ENCODE data around the gene ADAMTSL2.

Gene ADAMTSL2

DNA sequence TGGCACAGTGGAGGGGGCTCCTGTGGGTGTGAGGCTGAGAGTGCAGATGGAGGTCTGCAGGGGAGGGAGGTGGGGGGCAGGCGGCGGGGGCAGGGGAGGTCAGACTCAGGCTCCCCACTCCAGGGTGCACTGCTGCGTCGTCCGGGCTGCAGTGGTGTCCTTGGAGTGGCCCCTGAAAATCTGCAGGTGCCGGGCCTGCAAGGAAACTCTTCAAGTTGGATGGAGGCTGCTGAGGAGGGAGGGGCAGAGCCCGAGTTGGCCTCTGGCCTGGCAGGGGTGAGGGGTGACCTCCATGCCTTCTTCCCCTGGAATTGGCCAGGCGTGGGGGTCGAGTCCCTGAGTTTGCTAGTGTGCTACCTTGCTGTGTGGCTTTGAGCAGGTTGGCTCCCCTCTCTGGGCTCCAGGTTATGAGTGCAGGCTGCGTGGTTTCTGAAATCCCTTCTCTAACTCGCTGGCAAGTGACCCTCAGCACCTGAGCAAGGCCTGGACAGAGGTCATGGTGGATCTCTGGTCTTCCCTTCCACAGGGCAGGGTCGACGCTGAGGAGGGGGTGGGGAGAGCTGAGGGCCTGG, 888 bp downstream of the ADAMTSL2 start:
- no peak for DNase-seq (ENCODE audit: low read depth in 2 of 2)

DNA sequence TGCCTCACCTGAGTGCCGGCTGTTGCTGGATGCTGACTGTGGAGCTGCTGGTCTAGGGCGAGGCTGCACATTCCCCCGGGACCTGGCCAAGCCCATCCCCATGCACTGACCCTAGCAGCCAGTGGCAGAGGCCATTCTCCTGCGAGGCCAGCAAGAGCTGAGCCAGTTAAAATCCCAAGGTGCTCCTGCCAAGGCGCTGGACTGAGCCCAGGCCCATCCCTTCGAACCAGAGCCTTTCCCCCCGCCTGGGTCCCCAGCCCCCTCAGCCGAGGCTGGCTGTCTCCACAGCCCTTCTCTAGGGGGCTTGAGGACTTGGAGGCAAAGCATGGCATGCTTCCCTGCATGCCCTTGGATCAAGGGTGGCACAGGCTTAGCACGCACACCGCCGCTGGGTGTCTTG, 1.6 kb downstream of the ADAMTSL2 start:
- DNase-seq (ENCODE audit: low read depth in 2 of 2): no peak

DNA sequence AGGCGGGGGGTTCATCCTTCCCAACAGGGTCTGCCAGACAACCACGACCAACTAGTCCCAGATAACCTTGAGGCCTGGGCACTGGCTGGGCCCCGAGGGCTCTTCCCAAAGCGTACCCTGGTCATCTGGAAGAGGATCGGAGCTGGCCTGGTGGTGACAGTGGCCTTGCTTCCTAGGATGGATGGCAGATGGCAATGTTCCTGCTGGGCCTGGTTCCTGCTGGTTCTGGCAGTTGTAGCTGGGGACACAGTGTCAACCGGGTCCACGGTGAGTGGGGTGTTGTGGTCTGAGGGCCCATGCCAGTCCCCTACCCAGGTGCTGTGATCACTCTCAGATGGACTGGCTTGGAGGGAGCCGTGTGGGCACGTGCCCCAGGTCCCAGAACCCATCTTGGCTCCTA, 2.0 kb downstream of the ADAMTSL2 start:
- no peak for DNase-seq (ENCODE audit: low read depth in 2 of 2)

DNA sequence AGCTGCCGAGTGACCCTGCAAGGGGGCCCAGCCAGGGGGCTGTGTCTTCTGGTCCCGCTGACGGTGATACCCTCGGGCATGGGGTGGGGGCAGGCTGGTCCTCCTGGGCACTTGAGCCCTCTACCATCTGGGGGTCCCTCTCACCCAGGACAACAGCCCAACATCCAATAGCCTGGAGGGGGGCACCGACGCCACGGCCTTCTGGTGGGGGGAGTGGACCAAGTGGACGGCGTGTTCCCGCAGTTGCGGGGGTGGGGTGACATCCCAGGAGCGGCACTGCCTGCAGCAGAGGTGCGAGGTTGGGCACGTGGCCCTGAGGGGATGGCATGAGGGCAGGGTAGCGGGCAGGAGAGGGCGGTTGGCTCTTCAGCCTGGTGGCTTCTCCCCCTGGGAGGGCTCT, 2.8 kb downstream of the ADAMTSL2 start:
- DNase-seq (ENCODE audit: low read depth in 2 of 2): no peak

DNA sequence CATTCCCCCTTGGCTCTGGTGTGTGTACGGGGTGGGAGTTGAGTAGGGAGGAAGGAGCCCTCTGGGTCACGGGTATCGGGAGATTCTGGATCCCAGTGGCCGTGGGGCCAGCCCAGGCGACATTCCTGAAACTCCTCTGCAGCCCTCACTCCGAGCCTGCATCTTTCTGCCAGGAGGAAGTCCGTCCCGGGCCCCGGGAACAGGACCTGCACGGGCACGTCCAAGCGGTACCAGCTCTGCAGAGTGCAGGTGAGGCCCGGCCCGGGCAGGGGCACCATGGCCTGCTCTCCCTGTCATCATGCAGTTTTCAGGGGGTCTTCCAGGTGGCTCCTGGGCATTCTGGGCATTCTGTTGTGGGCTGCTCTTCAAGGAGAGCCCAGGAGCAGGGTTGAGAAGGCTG, 3.7 kb downstream of the ADAMTSL2 start:
- no peak for DNase-seq (ENCODE audit: low read depth in 2 of 2)

DNA sequence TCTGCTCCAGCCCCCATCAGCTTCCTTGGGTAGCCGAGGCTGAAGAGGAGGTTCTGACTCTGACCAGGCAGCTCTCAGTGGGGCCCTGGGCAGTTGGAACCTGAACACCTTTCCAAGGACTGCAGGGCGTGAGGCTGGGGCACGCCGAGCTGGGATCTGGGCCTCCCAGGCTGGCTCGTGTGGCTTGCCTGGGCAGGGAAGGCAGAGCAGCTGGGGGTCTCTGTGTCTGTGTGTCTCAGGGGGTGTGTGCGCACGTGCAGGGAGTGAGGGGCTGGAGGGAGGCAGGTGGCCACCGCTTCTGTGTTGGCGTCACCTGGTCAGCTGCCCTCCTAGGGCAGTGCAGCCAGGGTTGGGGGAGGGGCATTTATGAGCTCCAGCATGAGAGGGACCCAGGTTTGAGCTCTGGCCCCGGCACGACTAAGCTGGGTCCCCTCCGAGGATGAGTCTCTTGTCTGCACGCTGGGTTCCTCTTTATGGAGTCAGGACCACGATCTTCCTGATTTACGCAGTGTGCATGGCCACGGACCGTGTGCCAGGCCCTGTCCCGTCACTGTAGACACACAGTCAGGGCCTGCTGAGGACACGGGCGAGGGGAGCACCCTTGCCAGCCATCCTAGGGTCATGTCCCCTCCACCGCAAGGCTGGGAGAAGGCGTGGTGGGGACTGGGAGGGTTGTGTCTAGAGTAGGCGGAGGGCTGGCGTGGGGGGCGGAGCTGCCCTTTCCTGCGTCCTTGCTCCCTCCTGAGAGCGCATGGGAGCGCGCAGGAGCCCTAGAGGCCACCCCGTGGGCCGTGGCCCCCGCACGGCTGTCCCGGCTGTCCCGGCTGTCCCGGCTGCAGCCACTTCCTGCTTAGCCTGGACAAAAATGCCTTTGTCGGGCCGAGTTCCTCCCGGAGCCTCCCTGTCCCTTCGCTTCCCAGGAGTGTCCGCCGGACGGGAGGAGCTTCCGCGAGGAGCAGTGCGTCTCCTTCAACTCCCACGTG, 4.6 kb downstream of the ADAMTSL2 start:
- DNase-seq (ENCODE audit: low read depth in 2 of 2): no peak

DNA sequence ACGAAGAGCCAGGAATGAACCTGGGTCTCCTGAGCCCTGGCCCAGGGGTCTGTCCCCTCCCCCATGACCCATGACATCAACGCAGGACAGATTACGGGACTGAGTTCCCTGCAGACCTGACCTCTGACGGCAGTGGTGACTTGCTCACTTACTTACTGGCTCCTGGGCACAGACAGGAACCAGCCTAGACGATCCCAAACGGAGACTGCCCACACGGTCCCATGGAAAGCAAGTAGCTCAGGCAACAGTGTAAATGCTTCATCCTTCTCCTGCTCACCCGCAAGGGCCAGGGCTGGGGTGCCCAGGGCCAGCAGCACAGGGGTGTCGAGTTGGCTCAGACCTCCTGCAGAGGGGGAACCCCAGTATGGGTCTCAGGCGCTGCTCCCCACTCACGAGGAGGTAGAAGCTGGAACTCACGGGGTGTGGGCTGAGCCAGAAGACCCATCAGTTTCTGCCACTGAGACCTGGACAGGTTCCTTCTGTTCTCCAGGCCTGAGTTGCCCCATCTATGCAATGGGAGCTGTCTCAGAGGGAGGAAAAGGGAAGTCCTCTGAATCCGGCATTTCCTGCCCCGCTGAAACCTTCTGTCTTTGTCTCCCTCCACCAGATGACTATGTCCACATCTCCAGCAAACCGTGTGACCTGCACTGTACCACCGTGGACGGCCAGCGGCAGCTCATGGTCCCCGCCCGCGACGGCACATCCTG, 5.6 kb downstream of the ADAMTSL2 start:
- no peak for DNase-seq (ENCODE audit: low read depth in 2 of 2)

DNA sequence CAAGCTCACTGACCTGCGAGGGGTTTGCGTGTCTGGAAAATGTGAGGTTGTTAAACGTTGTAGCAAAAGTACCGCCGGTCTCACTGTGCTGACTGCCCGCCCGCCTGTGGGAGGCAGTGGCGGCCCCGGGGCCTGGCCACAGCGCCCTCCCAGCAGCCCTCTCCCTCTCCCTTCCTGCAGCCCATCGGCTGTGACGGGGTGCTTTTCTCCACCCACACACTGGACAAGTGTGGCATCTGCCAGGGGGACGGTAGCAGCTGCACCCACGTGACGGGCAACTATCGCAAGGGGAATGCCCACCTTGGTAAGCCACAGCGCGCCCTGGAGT, 6.2 kb downstream of the ADAMTSL2 start:
- no peak for DNase-seq (ENCODE audit: low read depth in 2 of 2)

DNA sequence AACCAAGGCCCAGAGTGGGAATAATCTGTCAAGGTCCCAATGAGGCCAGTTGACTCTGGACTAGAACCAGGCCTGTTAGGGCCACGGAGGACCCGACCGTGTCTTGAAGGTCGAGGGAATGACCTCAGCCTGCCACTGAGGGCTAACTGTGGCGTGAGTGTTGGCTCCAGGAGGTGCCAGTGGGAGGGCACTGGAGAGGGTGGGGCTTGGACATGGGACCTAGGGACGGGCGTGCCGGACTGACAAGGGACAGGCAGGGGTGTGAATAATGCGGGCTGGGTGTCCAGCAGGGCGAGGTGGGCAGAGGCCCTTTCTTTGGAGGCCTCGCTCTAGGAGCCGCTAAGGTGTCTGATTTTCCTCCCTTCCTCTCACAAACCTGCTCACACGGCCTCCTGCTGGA, 7.5 kb downstream of the ADAMTSL2 start:
- no peak for DNase-seq (ENCODE audit: low read depth in 2 of 2)

DNA sequence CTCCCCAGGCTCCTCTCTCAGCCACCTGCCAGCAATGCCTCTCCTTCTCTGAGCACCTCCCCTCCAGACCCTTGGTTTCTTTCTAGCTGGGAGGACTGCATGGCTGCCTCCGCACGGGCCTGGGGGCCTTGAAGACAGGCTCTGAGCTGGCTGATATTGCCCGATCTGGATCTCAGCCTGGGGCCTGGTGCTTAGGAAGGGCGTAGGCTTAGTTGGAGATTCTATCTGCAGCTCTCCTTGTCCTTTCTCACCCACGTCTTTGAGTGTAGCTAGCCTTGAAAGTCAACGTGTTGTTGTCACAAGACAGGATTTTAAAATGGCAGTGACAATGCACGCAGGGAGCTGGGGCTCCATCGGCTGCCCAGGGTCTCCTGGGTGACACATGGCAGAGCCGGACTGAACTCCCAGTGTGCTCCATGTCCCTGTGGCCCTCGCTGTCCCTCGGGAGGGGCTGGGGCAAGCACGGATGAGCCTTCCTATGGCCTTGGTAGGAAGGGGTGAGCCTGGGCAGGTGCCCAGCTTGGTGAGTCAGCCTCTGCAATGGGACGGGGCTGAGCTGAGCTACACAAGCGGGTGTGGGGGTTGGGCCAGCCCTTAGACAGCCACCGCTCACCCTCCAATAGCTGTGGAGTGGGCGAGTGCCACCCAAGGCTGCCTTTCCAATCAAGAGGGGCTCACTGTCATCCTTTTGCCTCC, 9.4 kb downstream of the ADAMTSL2 start:
- no peak for DNase-seq (ENCODE audit: low read depth in 2 of 2)

DNA sequence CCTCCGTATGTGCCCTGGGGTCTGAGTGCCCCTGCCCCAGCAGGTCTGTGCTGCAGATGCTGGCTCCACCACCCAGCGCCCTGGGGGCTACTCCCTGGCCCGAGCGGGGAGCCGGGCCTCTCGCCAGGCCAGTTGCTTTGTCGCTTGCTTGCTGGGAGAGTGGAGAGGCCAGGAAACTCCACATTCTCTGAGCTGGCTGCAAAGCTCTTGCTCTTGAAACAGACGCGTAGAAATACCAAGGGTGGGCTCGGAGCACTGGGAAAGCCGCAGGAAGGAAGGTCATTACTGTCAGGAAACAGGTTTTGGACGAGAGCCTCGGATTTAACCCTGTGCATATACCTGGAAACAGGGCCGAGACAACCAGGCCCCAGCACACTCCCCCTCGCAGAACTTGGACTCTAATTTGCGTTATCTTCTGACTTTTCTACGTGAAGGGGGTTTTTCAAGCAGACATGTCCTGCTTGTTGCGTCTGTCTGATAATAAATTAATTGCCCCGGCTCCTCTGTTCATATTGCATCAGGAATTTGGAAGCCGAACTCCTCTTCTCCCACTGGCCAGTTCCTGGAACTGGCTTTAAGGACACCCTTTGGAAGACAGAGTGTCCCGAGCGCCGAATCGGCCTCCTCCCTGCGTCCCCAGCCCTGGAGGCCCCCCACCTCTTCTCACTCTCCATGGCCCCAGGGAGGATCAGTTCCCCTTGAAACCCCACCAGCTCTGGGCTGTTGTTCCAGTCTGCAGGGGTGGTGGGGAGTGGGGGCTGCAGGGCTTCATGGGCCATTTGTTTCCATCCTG, 11.2 kb downstream of the ADAMTSL2 start:
- DNase-seq (ENCODE audit: low read depth in 2 of 2): no peak

DNA sequence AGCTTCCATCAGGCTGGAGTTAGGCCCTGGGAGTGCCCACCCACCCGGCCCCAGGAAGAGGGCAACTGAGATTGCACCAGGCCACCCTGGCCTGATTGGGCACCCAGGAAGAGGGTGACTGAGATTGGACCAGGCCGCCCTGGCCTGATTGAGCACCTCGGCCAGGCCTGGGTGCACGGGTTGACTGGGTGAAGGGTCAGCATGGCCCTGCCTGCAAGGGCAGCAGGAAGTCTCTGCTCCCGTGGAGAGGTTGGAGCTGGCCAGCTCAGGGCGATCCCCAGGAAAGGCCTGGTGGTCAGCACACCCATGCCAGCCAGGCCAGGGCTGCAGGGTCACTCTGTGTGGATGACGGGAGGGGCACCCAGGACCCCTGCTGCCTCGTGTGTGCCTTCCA, 11.8 kb downstream of the ADAMTSL2 start:
- DNase-seq (ENCODE audit: low read depth in 2 of 2): no peak

DNA sequence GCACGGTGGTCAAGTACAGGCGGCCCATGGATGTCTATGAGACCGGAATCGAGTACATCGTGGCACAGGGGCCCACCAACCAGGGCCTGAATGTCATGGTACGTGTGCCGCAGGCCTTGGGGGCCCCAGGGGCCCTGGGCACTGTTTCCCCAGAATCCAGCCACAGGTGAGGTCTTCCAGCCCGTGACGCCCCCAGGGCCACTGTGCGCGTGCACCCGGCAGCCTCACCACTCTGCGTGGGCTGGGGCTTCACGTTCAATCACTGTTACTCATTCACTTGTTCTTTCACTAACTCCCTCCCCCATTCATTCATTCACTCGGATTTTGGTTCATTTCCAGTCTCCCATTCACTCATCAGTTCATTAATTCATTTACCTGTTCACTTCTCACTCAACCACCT, 12.6 kb downstream of the ADAMTSL2 start:
- DNase-seq (ENCODE audit: low read depth in 2 of 2): no peak

DNA sequence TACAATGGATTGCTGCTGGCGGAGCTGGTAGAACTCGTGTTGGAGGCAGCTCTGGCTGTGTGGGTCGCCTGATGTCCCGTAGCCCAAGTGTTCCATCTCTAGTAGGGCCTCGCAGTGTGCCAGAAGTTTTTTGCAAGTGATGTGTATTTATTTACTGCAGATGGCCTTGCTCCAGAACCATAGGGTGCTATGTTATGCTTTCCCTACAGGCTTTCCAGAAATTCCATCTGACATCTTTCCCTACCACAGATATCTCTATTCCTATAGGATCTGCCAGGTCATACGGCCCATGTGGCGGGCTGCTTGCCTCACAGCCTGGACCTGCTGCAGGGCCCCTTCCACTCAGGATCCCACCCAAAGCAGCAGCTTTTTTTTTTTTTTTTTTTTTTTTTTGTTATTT, 16.9 kb downstream of the ADAMTSL2 start:
- DNase-seq (ENCODE audit: low read depth in 2 of 2): no peak

DNA sequence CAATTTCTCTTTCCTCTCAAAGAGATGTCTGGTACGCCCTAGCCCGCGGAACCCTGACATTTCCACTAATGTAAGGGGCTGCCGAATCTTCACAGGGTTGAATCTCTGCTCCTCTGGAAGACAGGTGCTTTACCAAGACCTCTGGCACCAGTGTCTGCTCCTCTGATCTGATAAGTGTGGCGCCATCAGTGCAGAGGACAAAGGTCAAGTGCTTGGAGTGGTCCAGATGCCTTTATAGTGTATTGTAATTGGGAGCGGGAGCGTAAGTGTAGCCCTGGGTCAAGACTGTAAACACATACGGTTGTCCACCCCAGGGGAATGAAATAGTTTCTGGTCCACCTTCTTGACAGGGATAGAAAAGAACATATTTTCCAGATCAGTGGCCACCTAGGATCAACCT, 17.7 kb downstream of the ADAMTSL2 start:
- no peak for DNase-seq (ENCODE audit: low read depth in 2 of 2)

DNA sequence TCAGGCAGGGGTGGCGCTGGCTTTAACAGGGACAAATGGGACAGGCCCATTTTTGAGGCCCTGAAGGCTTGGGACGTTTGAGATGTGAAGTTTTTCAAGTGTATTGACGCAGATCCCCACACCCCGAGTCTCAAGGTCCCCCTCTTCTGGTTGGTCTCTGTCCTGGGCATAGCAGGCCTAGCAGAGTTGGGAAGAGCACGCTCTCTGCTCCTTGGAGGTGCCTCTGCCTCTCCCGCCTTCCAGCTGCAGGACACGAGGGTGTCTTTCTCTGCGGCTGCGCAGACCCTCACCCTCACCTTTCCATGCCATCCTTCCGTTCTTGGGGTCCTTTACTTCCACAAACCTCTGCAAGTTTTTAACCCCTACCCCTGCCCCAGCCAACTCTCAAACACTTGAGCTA, 18.6 kb downstream of the ADAMTSL2 start:
- no peak for DNase-seq (ENCODE audit: low read depth in 2 of 2)

DNA sequence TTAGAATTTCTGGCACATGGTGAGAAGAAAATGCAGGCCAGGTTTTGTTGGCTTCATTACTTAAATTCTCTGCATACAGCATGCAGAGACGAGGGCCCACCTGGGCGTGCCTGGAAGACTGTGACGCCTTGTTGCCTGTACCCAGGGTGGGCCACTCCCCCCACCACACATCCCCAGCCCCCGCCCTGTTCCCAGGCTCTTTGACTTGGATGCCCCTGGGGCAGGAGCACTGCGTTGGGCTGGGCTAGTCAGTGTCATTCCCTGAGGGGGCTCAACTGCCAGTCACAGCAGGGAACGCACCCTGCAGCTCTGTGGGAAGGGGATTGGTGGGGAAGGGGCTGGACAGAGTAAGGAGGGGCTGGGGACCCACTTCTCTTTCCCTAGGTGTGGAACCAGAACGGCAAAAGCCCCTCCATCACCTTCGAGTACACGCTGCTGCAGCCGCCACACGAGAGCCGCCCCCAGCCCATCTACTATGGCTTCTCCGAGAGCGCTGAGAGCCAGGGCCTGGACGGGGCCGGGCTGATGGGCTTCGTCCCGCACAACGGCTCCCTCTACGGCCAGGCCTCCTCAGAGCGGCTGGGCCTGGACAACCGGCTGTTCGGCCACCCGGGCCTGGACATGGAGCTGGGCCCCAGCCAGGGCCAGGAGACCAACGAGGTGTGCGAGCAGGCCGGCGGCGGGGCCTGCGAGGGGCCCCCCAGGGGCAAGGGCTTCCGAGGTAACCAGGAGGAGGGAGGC, 19.6 kb downstream of the ADAMTSL2 start:
- no peak for DNase-seq (ENCODE audit: low read depth in 2 of 2)

DNA sequence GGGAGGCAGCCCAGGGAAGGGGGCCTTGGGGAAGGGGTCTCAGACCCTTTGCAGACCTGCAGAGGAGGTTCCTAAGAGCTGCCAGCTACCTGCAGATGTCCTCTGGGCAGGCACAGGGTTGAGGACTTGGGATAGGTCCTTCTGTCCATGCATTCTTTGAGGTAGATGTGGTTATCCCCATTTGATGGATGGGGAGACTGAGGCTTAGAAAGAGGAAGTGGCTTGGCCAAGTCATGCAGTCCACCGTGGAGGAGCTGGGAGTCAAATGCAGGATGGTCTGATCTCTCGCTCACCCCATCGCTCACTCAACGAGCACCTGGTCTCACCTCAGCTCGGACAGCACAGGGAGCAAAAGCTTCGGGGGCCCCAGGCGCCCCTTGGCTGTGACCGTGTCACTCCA, 20.2 kb downstream of the ADAMTSL2 start:
- no peak for DNase-seq (ENCODE audit: low read depth in 2 of 2)

DNA sequence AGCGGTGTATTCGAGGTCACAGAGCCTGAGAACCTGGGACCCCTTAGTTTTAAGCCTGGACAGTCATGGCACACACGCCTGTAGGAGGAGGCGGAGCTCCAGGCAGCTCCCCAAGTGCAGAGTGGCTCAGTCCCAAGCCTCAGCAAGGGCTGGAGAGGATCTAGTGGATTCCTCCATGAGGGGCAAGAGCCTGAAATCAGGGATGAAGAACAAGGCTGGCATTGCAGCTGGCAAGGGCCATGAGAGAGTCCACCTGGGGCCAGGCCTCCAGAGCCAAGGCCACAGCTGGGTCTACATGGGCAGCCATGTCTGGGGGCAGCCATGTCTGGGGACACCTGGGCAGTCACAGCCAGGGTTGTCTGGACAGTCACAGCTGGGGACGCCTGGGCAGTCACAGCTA, 21.9 kb downstream of the ADAMTSL2 start:
- DNase-seq (ENCODE audit: low read depth in 2 of 2): no peak

DNA sequence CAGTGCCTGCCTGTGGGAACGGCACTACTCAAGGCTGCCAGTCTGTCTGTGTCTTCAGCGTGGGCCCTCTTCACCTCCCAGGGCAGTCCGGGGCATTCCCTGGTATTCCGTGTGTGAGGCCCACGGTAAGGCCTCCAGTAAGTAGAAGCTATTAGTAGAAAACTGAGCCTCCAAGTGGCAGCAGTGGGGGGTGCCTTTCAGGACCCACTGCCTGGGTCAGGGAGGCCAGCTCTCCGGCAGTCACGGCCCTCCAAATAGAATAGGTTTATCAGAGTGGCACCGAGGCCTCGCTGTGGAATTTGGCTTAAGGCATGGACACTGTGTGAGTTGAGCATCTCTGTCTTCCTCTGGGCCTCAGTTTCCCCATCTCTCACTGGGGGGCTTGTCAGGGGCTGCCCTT, 23.1 kb downstream of the ADAMTSL2 start:
- no peak for DNase-seq (ENCODE audit: low read depth in 2 of 2)

Measured in stimulated activated CD4-positive, alpha-beta T cell treated with anti-CD3 and anti-CD28 coated beads, Interleukin-1b, Interleukin-23, amount 100 ng/mL, for 1 hour (primary cell).